Measurements from ENCODE around the gene MAPKAP1.

GRCh38 chr9:125730168-125730567, 23.2 kb upstream of the MAPKAP1 start:
- no peak for TF ChIP-seq TAF1 (IDR thresholded peaks at IDR 0.05; ENCODE audit: borderline replicate concordance, insufficient read depth, low read length)
- TF ChIP-seq POLR2AphosphoS5 (IDR thresholded peaks at IDR 0.05; ENCODE audit: low read depth, low read length): no peak
- no peak for TF ChIP-seq REST (IDR thresholded peaks at IDR 0.05; ENCODE audit: insufficient read depth in 1 of 2, low read depth in 2 of 2, low read length in 2 of 2)
